HUES64 (cell line): Measurements from ENCODE around the gene MAGEA11.
"Not testable (repeated sequence)": the region's sequence is repeated elsewhere in the genome, so short reads cannot be mapped to it uniquely, and the experiment has no call there.

Experiments
- H3K27ac ChIP-seq: 2 replicates; pipeline ENCODE4 v1.7.0; 2013; ENCODE audit warnings: low read depth, low read length, inconsistent platforms
- H3K27me3 ChIP-seq: 2 replicates; pipeline ENCODE4 v1.6.1; 2013; ENCODE audit warnings: mild to moderate bottlenecking, low read length; ENCODE audit not compliant: insufficient read depth
- H3K36me3 ChIP-seq: 2 replicates; pipeline ENCODE4 v1.6.1; 2013; ENCODE audit warnings: mild to moderate bottlenecking, low read length; ENCODE audit not compliant: insufficient read depth
- H3K4me1 ChIP-seq: 2 replicates; pipeline ENCODE4 v1.6.1; 2013; ENCODE audit warnings: mild to moderate bottlenecking, low read length, moderate library complexity; ENCODE audit not compliant: insufficient read depth
- H3K4me3 ChIP-seq: 2 replicates; pipeline ENCODE4 v1.5.1; 2013; ENCODE audit warnings: mild to moderate bottlenecking, low read length, moderate library complexity
- H3K9ac ChIP-seq: 2 replicates; pipeline ENCODE4 v1.6.1; 2013; ENCODE audit warnings: mild to moderate bottlenecking, low read depth, low read length
- H3K9me3 ChIP-seq: 2 replicates; pipeline ENCODE4 v1.6.1; 2013; ENCODE audit warnings: low read depth, low read length; ENCODE audit not compliant: insufficient read depth
- WGBS: fragments of 150-250, 120-280 bp; methylation state at CpG from one replicate; pipeline ENCODE4 v1.1.7; 2013; ENCODE audit warnings: missing lambda C conversion rate; 5-methylcytosine and 5-hydroxymethylcytosine counted together

Gene MAGEA11

DNA sequence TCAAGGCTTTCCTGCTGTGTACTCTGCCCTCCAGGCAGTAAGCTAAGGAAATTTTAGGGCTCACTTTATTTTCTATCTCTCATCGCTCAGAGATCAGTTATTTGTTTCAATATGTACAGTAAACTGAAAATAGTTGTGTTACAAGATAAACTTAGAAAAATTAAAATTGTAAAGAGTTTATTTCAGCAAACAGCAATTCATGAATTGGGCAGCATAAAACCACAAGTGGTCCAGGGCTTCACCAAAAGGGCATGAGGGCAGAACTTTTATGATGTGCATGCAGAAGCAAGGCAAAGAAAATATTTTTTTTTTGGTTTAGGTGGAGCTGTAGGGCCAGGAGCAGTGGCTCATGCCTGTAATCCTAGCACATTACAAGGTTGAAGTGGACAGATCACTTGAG, 20.1 kb upstream of the MAGEA11 start:
- no peaks in the 10 kb centered on the region for H3K4me1 ChIP-seq
- no CpG with 5 or more reads among the region's 1 CpG for WGBS

GRCh38 chrX:149692686-149693272, 19.1 kb upstream of the MAGEA11 start:
- not testable (repeated sequence) for H3K4me1 ChIP-seq, H3K9me3 ChIP-seq, H3K4me3 ChIP-seq, H3K36me3 ChIP-seq, H3K27ac ChIP-seq, H3K27me3 ChIP-seq, H3K9ac ChIP-seq
- WGBS = 100% methylated on average over 3 of the region's 6 CpGs

More for the DNA sequence above, 20.1 kb upstream of the MAGEA11 start:
- Histone ChIP-seq H3K9ac (no peak overlapping the region), H3K36me3 (no peaks in the 10 kb centered on the region), H3K27ac (no peak overlapping the region), H3K9me3 (no peaks in the 10 kb centered on the region), H3K27me3 (no peaks in the 10 kb centered on the region), H3K4me3 (no peak overlapping the region)

GRCh38 chrX:149699761-149700160, 12.1 kb upstream of the MAGEA11 start:
- Histone ChIP-seq H3K36me3 (no peaks in the 10 kb centered on the region), H3K4me3 (no peak overlapping the region), H3K27ac (no peak overlapping the region), H3K9ac (no peak overlapping the region), H3K27me3 (no peaks in the 10 kb centered on the region), H3K9me3 (no peaks in the 10 kb centered on the region), H3K4me1 (no peaks in the 10 kb centered on the region)
- WGBS = 100% methylated on average over 1 of the region's 2 CpGs

- 95% methylated on average over 5 of the region's 5 CpGs for WGBS
- no peak overlapping the region for H3K4me3 ChIP-seq
- no peaks in the 10 kb centered on the region for H3K36me3 ChIP-seq
- no peak overlapping the region for H3K27ac ChIP-seq
- no peaks in the 10 kb centered on the region for H3K27me3 ChIP-seq
- no peaks in the 10 kb centered on the region for H3K4me1 ChIP-seq
- no peaks in the 10 kb centered on the region for H3K9me3 ChIP-seq
- no peak overlapping the region for H3K9ac ChIP-seq
Observed at GRCh38 chrX:149704664-149705063, 7.2 kb upstream of the MAGEA11 start.

DNA sequence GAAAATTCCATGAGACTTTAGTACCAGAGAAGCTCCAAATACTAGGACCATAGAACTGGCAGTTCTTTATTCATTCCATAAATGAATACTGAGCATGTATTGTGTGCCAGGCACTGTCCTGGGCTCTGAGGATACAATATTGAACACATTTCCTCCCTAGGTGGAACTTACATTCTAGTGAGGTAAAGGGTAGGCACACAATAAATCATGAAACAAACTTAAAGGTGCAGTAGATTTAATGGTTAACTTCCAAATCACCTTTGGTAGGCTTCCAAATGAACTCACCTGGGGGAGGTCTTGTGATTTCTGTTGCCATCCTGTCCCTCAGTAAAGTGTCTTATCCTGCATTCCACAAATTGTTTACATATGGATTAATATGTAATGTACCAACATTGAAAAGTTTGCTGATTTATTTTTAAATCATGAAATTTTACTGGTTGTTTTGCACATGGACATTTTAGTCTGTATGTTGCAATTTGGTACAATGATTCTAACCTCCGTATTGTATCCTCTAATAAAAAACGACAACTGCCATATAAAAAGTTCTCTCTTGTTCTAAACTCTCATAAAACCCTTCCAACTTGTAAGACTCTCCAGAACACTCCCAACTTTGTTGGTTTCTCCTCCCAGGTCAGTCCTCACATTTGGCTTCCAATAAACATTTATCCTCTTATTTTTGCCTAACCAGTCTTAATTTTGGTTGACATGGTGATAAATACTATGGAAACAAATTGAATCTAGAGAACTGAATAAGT, 4.5 kb upstream of the MAGEA11 start:
- Histone ChIP-seq H3K36me3 (no peaks in the 10 kb centered on the region), H3K9me3 (no peaks in the 10 kb centered on the region), H3K27me3 (no peaks in the 10 kb centered on the region), H3K4me3 (no peak overlapping the region), H3K9ac (no peak overlapping the region), H3K27ac (no peak overlapping the region), H3K4me1 (no peaks in the 10 kb centered on the region)
- WGBS = 96% methylated on average over 2 of the region's 2 CpGs

DNA sequence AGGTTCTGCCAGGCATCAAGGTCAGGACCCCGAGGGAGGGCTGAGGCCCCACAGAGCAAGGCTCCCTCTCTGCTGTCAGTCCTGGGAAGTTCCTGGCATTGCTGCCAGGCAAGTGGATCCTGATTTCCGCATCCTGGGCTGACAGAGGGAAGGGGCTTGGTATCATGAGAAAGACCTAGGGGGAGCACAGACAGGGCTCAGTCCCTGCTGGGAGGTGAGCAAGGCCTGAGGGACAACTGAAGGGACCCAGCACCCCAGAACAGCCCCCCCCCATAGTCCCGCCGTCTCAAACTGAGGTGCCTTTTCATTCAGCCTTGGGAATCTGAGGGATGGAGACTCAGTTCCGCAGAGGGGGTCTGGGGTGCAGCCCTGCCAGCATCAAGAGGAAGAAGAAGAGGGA, 971 bp downstream of the MAGEA11 start:
- Histone ChIP-seq H3K4me1 (no peaks in the 10 kb centered on the region), H3K9me3 (no peaks in the 10 kb centered on the region)
- 99% methylated on average over 4 of the region's 5 CpGs for WGBS

DNA sequence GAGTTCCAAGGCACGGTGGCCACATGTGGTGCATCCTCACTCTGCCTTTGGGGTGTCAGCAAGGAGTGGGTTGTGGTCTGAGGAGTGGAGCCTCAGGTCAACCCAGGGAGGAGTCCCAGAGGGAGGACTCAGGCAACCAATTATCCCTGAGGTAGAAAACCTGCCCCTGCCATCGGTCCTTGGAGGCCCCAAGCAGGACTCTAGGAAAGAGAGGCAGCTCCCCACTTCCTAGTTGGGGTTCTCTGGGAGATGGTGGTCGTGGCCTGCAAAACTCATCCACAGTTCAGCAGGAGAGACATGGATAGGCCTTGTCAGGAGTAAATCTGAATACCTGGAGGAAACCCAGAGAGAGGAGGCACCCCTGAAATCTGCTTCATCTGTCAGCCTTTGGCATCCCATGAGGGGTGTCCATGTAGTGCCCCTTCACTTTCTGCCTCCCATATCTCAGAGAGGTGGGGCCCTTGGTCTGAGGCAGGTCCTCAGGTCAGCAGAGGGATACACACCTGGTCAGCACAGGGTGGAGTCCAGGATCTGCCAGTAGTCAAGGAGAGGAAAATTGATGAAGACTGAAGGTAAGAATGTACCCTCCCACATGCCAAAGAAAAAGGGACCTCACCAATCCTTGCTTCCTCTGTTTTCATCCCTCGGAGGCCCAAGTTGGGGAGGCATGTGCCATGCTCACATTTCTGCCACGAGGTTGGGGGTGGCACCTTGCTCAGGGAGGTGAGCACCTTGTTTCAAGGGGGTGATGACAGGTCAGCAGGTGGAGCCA, 1.6 kb downstream of the MAGEA11 start:
- WGBS = 88% methylated on average over 5 of the region's 5 CpGs
- Histone ChIP-seq H3K27ac (no peak overlapping the region), H3K27me3 (peaks cover 15% of the 10 kb centered on the region), H3K4me3 (no peak overlapping the region), H3K36me3 (no peaks in the 10 kb centered on the region), H3K4me1 (no peaks in the 10 kb centered on the region), H3K9me3 (no peaks in the 10 kb centered on the region), H3K9ac (no peak overlapping the region)

More for the DNA sequence above, 971 bp downstream of the MAGEA11 start:
- Histone ChIP-seq H3K4me3 (no peak overlapping the region), H3K27me3 (peaks cover 9% of the 10 kb centered on the region), H3K36me3 (no peaks in the 10 kb centered on the region), H3K27ac (no peak overlapping the region), H3K9ac (no peak overlapping the region)

- Histone ChIP-seq H3K4me3 (no peak overlapping the region), H3K9me3 (no peaks in the 10 kb centered on the region), H3K9ac (no peak overlapping the region), H3K27me3 (peaks cover 32% of the 10 kb centered on the region), H3K4me1 (no peaks in the 10 kb centered on the region), H3K27ac (no peak overlapping the region), H3K36me3 (no peaks in the 10 kb centered on the region)
- 92% methylated on average over 2 of the region's 2 CpGs for WGBS
Observed at GRCh38 chrX:149715468-149715867, 3.6 kb downstream of the MAGEA11 start.

DNA sequence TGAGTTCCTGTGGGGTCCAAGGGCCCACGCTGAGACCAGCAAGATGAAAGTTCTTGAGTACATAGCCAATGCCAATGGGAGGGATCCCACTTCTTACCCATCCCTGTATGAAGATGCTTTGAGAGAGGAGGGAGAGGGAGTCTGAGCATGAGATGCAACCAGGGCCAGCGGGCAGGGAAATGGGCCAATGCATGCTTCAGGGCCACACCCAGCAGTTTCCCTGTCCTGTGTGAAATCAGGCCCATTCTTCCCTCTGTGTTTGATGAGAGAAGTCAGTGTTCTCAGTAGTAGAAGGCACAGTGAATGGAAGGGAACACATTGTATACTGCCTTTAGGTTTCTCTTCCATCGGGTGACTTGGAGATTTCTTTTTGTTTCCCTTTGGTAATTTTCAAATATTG, 4.8 kb downstream of the MAGEA11 start:
- WGBS = 90% methylated on average over 2 of the region's 3 CpGs
- Histone ChIP-seq H3K4me1 (no peaks in the 10 kb centered on the region), H3K27ac (no peak overlapping the region), H3K9me3 (no peaks in the 10 kb centered on the region), H3K36me3 (no peaks in the 10 kb centered on the region), H3K4me3 (no peak overlapping the region), H3K9ac (no peak overlapping the region), H3K27me3 (peaks cover 44% of the 10 kb centered on the region)

DNA sequence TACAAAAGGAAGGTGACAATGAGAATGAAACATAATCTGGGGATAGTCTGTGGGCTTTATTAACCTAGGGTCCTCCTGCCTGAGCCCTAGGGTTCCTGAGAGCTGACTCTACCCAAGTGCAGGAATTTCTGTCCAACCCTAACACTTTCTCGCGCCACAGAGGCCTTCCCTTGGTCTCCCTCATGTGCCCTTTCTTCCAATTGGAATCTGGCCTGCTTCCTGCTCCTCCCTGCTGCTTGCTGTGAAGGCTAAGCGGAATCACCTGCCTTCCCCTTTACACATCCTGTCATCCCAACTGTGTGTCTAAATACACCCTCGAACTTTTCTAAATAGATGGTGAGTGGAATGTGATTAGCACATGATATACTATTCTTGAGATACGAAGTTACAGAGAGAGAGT, 5.9 kb downstream of the MAGEA11 start:
- H3K4me1 ChIP-seq = no peaks in the 10 kb centered on the region
- 91% methylated on average over 5 of the region's 5 CpGs for WGBS
- no peaks in the 10 kb centered on the region for H3K9me3 ChIP-seq
- no peaks in the 10 kb centered on the region for H3K36me3 ChIP-seq
- no peak overlapping the region for H3K9ac ChIP-seq
- peaks cover 45% of the 10 kb centered on the region for H3K27me3 ChIP-seq
- H3K4me3 ChIP-seq = no peak overlapping the region
- no peak overlapping the region for H3K27ac ChIP-seq

DNA sequence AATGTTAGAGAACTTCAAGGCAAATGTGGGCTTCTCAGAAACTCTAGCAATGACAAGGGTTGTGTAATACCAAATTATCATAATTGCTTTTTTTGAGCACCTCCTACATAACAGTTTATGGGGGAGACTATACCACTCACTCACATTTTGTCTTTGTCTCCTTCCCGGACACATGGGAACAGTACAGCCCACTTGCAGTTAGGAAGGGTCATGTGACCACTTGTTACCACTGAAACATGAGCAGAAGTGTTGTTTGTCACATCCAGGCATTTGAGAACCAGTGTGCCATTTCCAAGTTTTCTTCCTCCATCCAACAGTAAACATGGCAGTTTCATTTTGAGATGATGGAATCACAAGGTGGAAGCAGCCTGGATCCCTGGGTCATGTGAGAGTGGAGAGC, 6.9 kb downstream of the MAGEA11 start:
- WGBS = 86% methylated on average over 1 of the region's 1 CpG
- no peak overlapping the region for H3K9ac ChIP-seq
- H3K4me3 ChIP-seq = no peak overlapping the region
- H3K9me3 ChIP-seq = no peaks in the 10 kb centered on the region
- no peaks in the 10 kb centered on the region for H3K36me3 ChIP-seq
- H3K27ac ChIP-seq = no peak overlapping the region
- H3K27me3 ChIP-seq = peaks cover 45% of the 10 kb centered on the region
- H3K4me1 ChIP-seq = no peaks in the 10 kb centered on the region
